ES-I3 (cell line): ENCODE data around the gene IL23R.
A peak's percentile ranks its signal among the peaks of the same experiment; 100 is the strongest.

ENCODE experiments used
- H3K36me3 ChIP-seq: 2 replicates; pipeline ENCODE4 v1.6.1; 2013; ENCODE audit warnings: mild to moderate bottlenecking, low read length, control low read depth, moderate library complexity; ENCODE audit not compliant: insufficient read depth
- H3K4me1 ChIP-seq: 2 replicates; pipeline ENCODE4 v1.6.1; 2013; ENCODE audit warnings: mild to moderate bottlenecking, control low read depth, low read length; ENCODE audit not compliant: insufficient read depth
- H3K9ac ChIP-seq: 2 replicates; pipeline ENCODE4 v1.6.1; 2013; ENCODE audit warnings: low read depth, mild to moderate bottlenecking, low read length, moderate library complexity
- H3K9me3 ChIP-seq: 2 replicates; pipeline ENCODE4 v1.6.1; 2013; ENCODE audit warnings: mild to moderate bottlenecking, low read length, moderate library complexity; ENCODE audit not compliant: control insufficient read depth, insufficient read depth

IL23R gene

GRCh38 chr1:67166196-67166595 lies at the start of gene IL23R:
Gene IL23R, plus strand, starts transcription at chr1:67166454. Its CDS starts 1,667 bp downstream, at chr1:67168121.
- no peaks in the 10 kb centered on the region for H3K36me3 ChIP-seq
- no peak within 1 kb of the TSS for H3K9ac ChIP-seq
- no peaks in the 10 kb centered on the region for H3K4me1 ChIP-seq
- no peaks in the 10 kb centered on the region for H3K9me3 ChIP-seq

GRCh38 chr1:67118191-67118590 lies 48.1 kb upstream of the IL23R start:
- Histone ChIP-seq H3K36me3 (no peaks in the 10 kb centered on the region), H3K9me3 (no peaks in the 10 kb centered on the region; the same call in 1 of the 2 replicates), H3K9ac (no peak overlapping the region), H3K4me1 (no peaks in the 10 kb centered on the region)

GRCh38 chr1:67118646-67119045 lies 47.6 kb upstream of the IL23R start:
- Histone ChIP-seq H3K9ac (no peak overlapping the region), H3K9me3 (no peaks in the 10 kb centered on the region; the same call in 1 of the 2 replicates), H3K36me3 (no peaks in the 10 kb centered on the region), H3K4me1 (no peaks in the 10 kb centered on the region)

GRCh38 chr1:67120855-67121619 lies 45.2 kb upstream of the IL23R start:
- H3K9me3 ChIP-seq: no peaks in the 10 kb centered on the region; the same call in 1 of the 2 replicates
- no peak overlapping the region for H3K9ac ChIP-seq
- H3K4me1 ChIP-seq: no peaks in the 10 kb centered on the region
- H3K36me3 ChIP-seq: no peaks in the 10 kb centered on the region

GRCh38 chr1:67124455-67124854 lies 41.8 kb upstream of the IL23R start:
- H3K9ac ChIP-seq: no peak overlapping the region
- H3K36me3 ChIP-seq: no peaks in the 10 kb centered on the region
- H3K4me1 ChIP-seq: peaks cover 3% of the 10 kb centered on the region; the same call in 1 of the 2 replicates
- no peaks in the 10 kb centered on the region; the same call in 1 of the 2 replicates for H3K9me3 ChIP-seq

GRCh38 chr1:67126111-67126746 lies 40.0 kb upstream of the IL23R start:
- Histone ChIP-seq H3K4me1 (peaks cover 3% of the 10 kb centered on the region; the same call in 1 of the 2 replicates), H3K9me3 (no peaks in the 10 kb centered on the region), H3K9ac (no peak overlapping the region), H3K36me3 (no peaks in the 10 kb centered on the region)

GRCh38 chr1:67126974-67127373 lies 39.3 kb upstream of the IL23R start:
- H3K36me3 ChIP-seq: no peaks in the 10 kb centered on the region
- H3K9me3 ChIP-seq: no peaks in the 10 kb centered on the region
- H3K9ac ChIP-seq: no peak overlapping the region
- peaks cover 3% of the 10 kb centered on the region; the same call in 1 of the 2 replicates for H3K4me1 ChIP-seq

- H3K36me3 ChIP-seq: no peaks in the 10 kb centered on the region
- no peaks in the 10 kb centered on the region for H3K9me3 ChIP-seq
- H3K4me1 ChIP-seq: peaks cover 3% of the 10 kb centered on the region; the same call in 1 of the 2 replicates
- no peak overlapping the region for H3K9ac ChIP-seq
Observed at GRCh38 chr1:67130673-67131072, 35.6 kb upstream of the IL23R start.

GRCh38 chr1:67133177-67133576 lies 33.1 kb upstream of the IL23R start:
- H3K9me3 ChIP-seq: no peaks in the 10 kb centered on the region
- 0 out of 2 replicates have a peak, but pooled peaks cover 6% of the 10 kb centered on the region for H3K4me1 ChIP-seq
- H3K36me3 ChIP-seq: no peaks in the 10 kb centered on the region
- H3K9ac ChIP-seq: no peak overlapping the region

- peak within 1 kb of the TSS; percentile 57; the same call in 1 of the 2 replicates for H3K9ac ChIP-seq
- 0 out of 2 replicates have a peak, but pooled peaks cover 6% of the 10 kb centered on the region for H3K4me1 ChIP-seq
- H3K9me3 ChIP-seq: no peaks in the 10 kb centered on the region
- no peaks in the 10 kb centered on the region for H3K36me3 ChIP-seq
Observed at GRCh38 chr1:67134695-67135094, 31.6 kb upstream of the IL23R start, which contains the start of gene C1orf141. Gene C1orf141, minus strand, starts transcription at chr1:67134970. Its CDS starts 7,730 bp downstream, at chr1:67127240.

GRCh38 chr1:67135354-67135753 lies 30.9 kb upstream of the IL23R start:
- no peaks in the 10 kb centered on the region for H3K36me3 ChIP-seq
- H3K9ac ChIP-seq: no peak overlapping the region
- H3K9me3 ChIP-seq: no peaks in the 10 kb centered on the region
- H3K4me1 ChIP-seq: 0 out of 2 replicates have a peak, but pooled peaks cover 6% of the 10 kb centered on the region

GRCh38 chr1:67137307-67137753 lies 28.9 kb upstream of the IL23R start:
- Histone ChIP-seq H3K36me3 (no peaks in the 10 kb centered on the region), H3K9ac (no peak overlapping the region), H3K4me1 (0 out of 2 replicates have a peak, but pooled peaks cover 6% of the 10 kb centered on the region), H3K9me3 (no peaks in the 10 kb centered on the region)

GRCh38 chr1:67138813-67139499 lies 27.3 kb upstream of the IL23R start:
- H3K4me1 ChIP-seq: 0 out of 2 replicates have a peak, but pooled peaks cover 6% of the 10 kb centered on the region
- no peak overlapping the region for H3K9ac ChIP-seq
- H3K9me3 ChIP-seq: no peaks in the 10 kb centered on the region
- H3K36me3 ChIP-seq: no peaks in the 10 kb centered on the region

- no peaks in the 10 kb centered on the region for H3K36me3 ChIP-seq
- no peak overlapping the region for H3K9ac ChIP-seq
- H3K4me1 ChIP-seq: 0 out of 2 replicates have a peak, but pooled peaks cover 6% of the 10 kb centered on the region
- no peaks in the 10 kb centered on the region for H3K9me3 ChIP-seq
Observed at GRCh38 chr1:67140460-67140859, 25.8 kb upstream of the IL23R start.
